B cell (primary cell): ENCODE data around the gene CYP2R1.

Experiments used
- CTCF ChIP-seq: fragments of 200-600 bp; IDR thresholded peaks from one replicate; pipeline ENCODE4 v1.8.0; 2022; ENCODE audit warnings: antibody characterized with exemption, mild to moderate bottlenecking
- EZH2 ChIP-seq: IDR thresholded peaks from 2 replicates; pipeline ENCODE4 v1.6.1; 2012; ENCODE audit warnings: borderline replicate concordance, low read depth, mild to moderate bottlenecking, moderate library complexity, low read length; ENCODE audit not compliant: insufficient read depth, poor library complexity, severe bottlenecking

- TF ChIP-seq CTCF (no peak), EZH2 (no peak)
These were observed 33.6 kb downstream of the CYP2R1 start for GRCh38 chr11:14858404-14858803.
